Stomach (tissue), 4 donors: ENCODE data around the gene LRRC28.

Source experiments
- CTCF ChIP-seq, 7 experiments: fragments of 450-650 bp in 4 of 7; fragments of 200-600 bp in 3 of 7; sonication (generic) in 3 of 7; IDR thresholded peaks; one replicate each; pipeline ENCODE4 v1.5.1; 2016 to 2019; ENCODE audit warnings: antibody characterized with exemption in 7 of 7, control low read depth in 2 of 7, mild to moderate bottlenecking in 1 of 7
- EP300 ChIP-seq: sonication (generic); formaldehyde crosslinking; IDR thresholded peaks from one replicate; pipeline ENCODE4 v1.6.1; 2017; ENCODE audit warnings: antibody characterized with exemption
- POLR2A ChIP-seq, 4 donors: fragments of 450-650 bp; IDR thresholded peaks; one replicate each; pipeline ENCODE4 v1.6.1; 2016; ENCODE audit warnings: antibody characterized with exemption in 4 of 4, control low read depth in 2 of 4, mild to moderate bottlenecking in 1 of 4, moderate library complexity in 1 of 4

- TF ChIP-seq CTCF (IDR thresholded peaks at IDR 0.05) (no peak), POLR2A (IDR thresholded peaks at IDR 0.05) (no peak), EP300 (no peak)
These were observed 82.7 kb downstream of the LRRC28 start for GRCh38 chr15:99333981-99334380.
